ENCODE results near the gene ARPC2. TPM values are rescaled to one million over a fixed set of nuclear protein-coding genes. Genes with fewer than 3 reads are reported as not detected.
A peak's percentile ranks its signal among the peaks of the same experiment; 100 is the strongest.
"Not testable (repeated sequence)": the region's sequence is repeated elsewhere in the genome, so short reads cannot be mapped to it uniquely, and the experiment has no call there.

The ARPC2 gene
- total and polyA plus RNA-seq, 4 donors = 163 to 248 (median 214) TPM

GRCh38 chr2:218273214-218273907 lies 56.4 kb downstream of the ARPC2 start:
- not testable (repeated sequence) for H3K4me3 ChIP-seq (ENCODE audit: low read depth, low read length); H3K27me3 ChIP-seq (ENCODE audit: control insufficient read depth, insufficient read depth, low read length); DNase-seq (ENCODE audit: low read depth in 4 of 6, low spot score in 6 of 6); H3K9me3 ChIP-seq (ENCODE audit: control insufficient read depth, insufficient read depth, low read length)
- 93% methylated on average over 3 of the region's 8 CpGs for WGBS (ENCODE audit: insufficient coverage)
- H3K36me3 ChIP-seq (ENCODE audit: control insufficient read depth, insufficient read depth, low read length) = peaks cover 54% of the 10 kb centered on the region
- peaks cover 32% of the 10 kb centered on the region for H3K4me1 ChIP-seq (ENCODE audit: control insufficient read depth, insufficient read depth, low read length)
- H3K27ac ChIP-seq (ENCODE audit: low read depth, low read length) = peak overlapping the region; percentile 73

- no peak for DNase-seq (ENCODE audit: low read depth in 4 of 6, low spot score in 6 of 6)
- H3K36me3 ChIP-seq (ENCODE audit: control insufficient read depth, insufficient read depth, low read length) = peaks cover 60% of the 10 kb centered on the region
- H3K9me3 ChIP-seq (ENCODE audit: control insufficient read depth, insufficient read depth, low read length) = no peaks in the 10 kb centered on the region
- H3K4me3 ChIP-seq (ENCODE audit: low read depth, low read length) = no peak overlapping the region
- peaks cover 29% of the 10 kb centered on the region for H3K4me1 ChIP-seq (ENCODE audit: control insufficient read depth, insufficient read depth, low read length)
- no peaks in the 10 kb centered on the region for H3K27me3 ChIP-seq (ENCODE audit: control insufficient read depth, insufficient read depth, low read length)
- WGBS (ENCODE audit: insufficient coverage) = no CpG with 5 or more reads among the region's 2 CpGs
- H3K27ac ChIP-seq (ENCODE audit: low read depth, low read length) = no peak overlapping the region
These were observed 56.9 kb downstream of the ARPC2 start for GRCh38 chr2:218273908-218274249.

- DNase-seq (ENCODE audit: low read depth in 4 of 6, low spot score in 6 of 6) = no peak
- WGBS (ENCODE audit: insufficient coverage) = 88% methylated on average over 3 of the region's 4 CpGs
- H3K4me1 ChIP-seq (ENCODE audit: control insufficient read depth, insufficient read depth, low read length) = peaks cover 22% of the 10 kb centered on the region
- peaks cover 67% of the 10 kb centered on the region for H3K36me3 ChIP-seq (ENCODE audit: control insufficient read depth, insufficient read depth, low read length)
- no peak overlapping the region for H3K4me3 ChIP-seq (ENCODE audit: low read depth, low read length)
- H3K27me3 ChIP-seq (ENCODE audit: control insufficient read depth, insufficient read depth, low read length) = no peaks in the 10 kb centered on the region
- no peak overlapping the region for H3K27ac ChIP-seq (ENCODE audit: low read depth, low read length)
- no peaks in the 10 kb centered on the region for H3K9me3 ChIP-seq (ENCODE audit: control insufficient read depth, insufficient read depth, low read length)
These were observed 57.6 kb downstream of the ARPC2 start for GRCh38 chr2:218274586-218274985.

GRCh38 chr2:218275371-218276072 lies 58.5 kb downstream of the ARPC2 start:
- H3K27ac ChIP-seq (ENCODE audit: low read depth, low read length) = no peak overlapping the region

GRCh38 chr2:218276986-218277755 lies 60.2 kb downstream of the ARPC2 start:
- 94% methylated on average over 9 of the region's 12 CpGs for WGBS (ENCODE audit: insufficient coverage)
- Histone ChIP-seq H3K4me3 (ENCODE audit: low read depth, low read length) (no peak overlapping the region), H3K4me1 (ENCODE audit: control insufficient read depth, insufficient read depth, low read length) (peaks cover 21% of the 10 kb centered on the region), H3K27me3 (ENCODE audit: control insufficient read depth, insufficient read depth, low read length) (no peaks in the 10 kb centered on the region), H3K9me3 (ENCODE audit: control insufficient read depth, insufficient read depth, low read length) (no peaks in the 10 kb centered on the region), H3K27ac (ENCODE audit: low read depth, low read length) (no peak overlapping the region), H3K36me3 (ENCODE audit: control insufficient read depth, insufficient read depth, low read length) (peaks cover 84% of the 10 kb centered on the region)
- DNase-seq (ENCODE audit: low read depth in 4 of 6, low spot score in 6 of 6) = no peak

More at GRCh38 chr2:218275371-218276072, 58.5 kb downstream of the ARPC2 start:
- peaks cover 22% of the 10 kb centered on the region for H3K4me1 ChIP-seq (ENCODE audit: control insufficient read depth, insufficient read depth, low read length)
- H3K27me3 ChIP-seq (ENCODE audit: control insufficient read depth, insufficient read depth, low read length) = no peaks in the 10 kb centered on the region
- no peaks in the 10 kb centered on the region for H3K9me3 ChIP-seq (ENCODE audit: control insufficient read depth, insufficient read depth, low read length)
- DNase-seq (ENCODE audit: low read depth in 4 of 6, low spot score in 6 of 6) = no peak
- no peak overlapping the region for H3K4me3 ChIP-seq (ENCODE audit: low read depth, low read length)
- peaks cover 76% of the 10 kb centered on the region for H3K36me3 ChIP-seq (ENCODE audit: control insufficient read depth, insufficient read depth, low read length)
- 97% methylated on average over 9 of the region's 9 CpGs for WGBS (ENCODE audit: insufficient coverage)

GRCh38 chr2:218277921-218278320 lies 60.9 kb downstream of the ARPC2 start:
- Histone ChIP-seq H3K27ac (ENCODE audit: low read depth, low read length) (no peak overlapping the region), H3K4me3 (ENCODE audit: low read depth, low read length) (no peak overlapping the region), H3K9me3 (ENCODE audit: control insufficient read depth, insufficient read depth, low read length) (no peaks in the 10 kb centered on the region), H3K4me1 (ENCODE audit: control insufficient read depth, insufficient read depth, low read length) (peaks cover 21% of the 10 kb centered on the region), H3K27me3 (ENCODE audit: control insufficient read depth, insufficient read depth, low read length) (no peaks in the 10 kb centered on the region), H3K36me3 (ENCODE audit: control insufficient read depth, insufficient read depth, low read length) (peaks cover 90% of the 10 kb centered on the region)
- WGBS (ENCODE audit: insufficient coverage) = 70% methylated on average over 7 of the region's 7 CpGs
- no peak for DNase-seq (ENCODE audit: low read depth in 4 of 6, low spot score in 6 of 6)

- Histone ChIP-seq H3K36me3 (ENCODE audit: control insufficient read depth, insufficient read depth, low read length) (peaks cover 88% of the 10 kb centered on the region), H3K4me3 (ENCODE audit: low read depth, low read length) (no peak overlapping the region), H3K4me1 (ENCODE audit: control insufficient read depth, insufficient read depth, low read length) (peaks cover 26% of the 10 kb centered on the region), H3K27ac (ENCODE audit: low read depth, low read length) (no peak overlapping the region), H3K9me3 (ENCODE audit: control insufficient read depth, insufficient read depth, low read length) (no peaks in the 10 kb centered on the region), H3K27me3 (ENCODE audit: control insufficient read depth, insufficient read depth, low read length) (no peaks in the 10 kb centered on the region)
- no peak for DNase-seq (ENCODE audit: low read depth in 4 of 6, low spot score in 6 of 6)
- WGBS (ENCODE audit: insufficient coverage) = 86% methylated on average over 15 of the region's 16 CpGs
These were observed 61.8 kb downstream of the ARPC2 start for GRCh38 chr2:218278531-218279360.

GRCh38 chr2:218280260-218280870 lies 63.4 kb downstream of the ARPC2 start:
- Histone ChIP-seq H3K27ac (ENCODE audit: low read depth, low read length) (no peak overlapping the region), H3K36me3 (ENCODE audit: control insufficient read depth, insufficient read depth, low read length) (peaks cover 77% of the 10 kb centered on the region), H3K4me1 (ENCODE audit: control insufficient read depth, insufficient read depth, low read length) (peaks cover 38% of the 10 kb centered on the region), H3K4me3 (ENCODE audit: low read depth, low read length) (no peak overlapping the region), H3K9me3 (ENCODE audit: control insufficient read depth, insufficient read depth, low read length) (no peaks in the 10 kb centered on the region), H3K27me3 (ENCODE audit: control insufficient read depth, insufficient read depth, low read length) (no peaks in the 10 kb centered on the region)
- WGBS (ENCODE audit: insufficient coverage) = 93% methylated on average over 13 of the region's 14 CpGs
- DNase-seq (ENCODE audit: low read depth in 4 of 6, low spot score in 6 of 6) = no peak

GRCh38 chr2:218281449-218281848 lies 64.5 kb downstream of the ARPC2 start:
- Histone ChIP-seq H3K9me3 (ENCODE audit: control insufficient read depth, insufficient read depth, low read length) (no peaks in the 10 kb centered on the region), H3K36me3 (ENCODE audit: control insufficient read depth, insufficient read depth, low read length) (peaks cover 66% of the 10 kb centered on the region), H3K27ac (ENCODE audit: low read depth, low read length) (no peak overlapping the region), H3K27me3 (ENCODE audit: control insufficient read depth, insufficient read depth, low read length) (no peaks in the 10 kb centered on the region), H3K4me3 (ENCODE audit: low read depth, low read length) (no peak overlapping the region), H3K4me1 (ENCODE audit: control insufficient read depth, insufficient read depth, low read length) (peaks cover 49% of the 10 kb centered on the region)
- DNase-seq (ENCODE audit: low read depth in 4 of 6, low spot score in 6 of 6) = no peak
- 73% methylated on average over 3 of the region's 3 CpGs for WGBS (ENCODE audit: insufficient coverage)
